ENCODE results near the gene IGF2BP3. TPM values are rescaled to one million over a fixed set of nuclear protein-coding genes. Genes with fewer than 3 reads are reported as not detected.
"Not testable (repeated sequence)": the region's sequence is repeated elsewhere in the genome, so short reads cannot be mapped to it uniquely, and the experiment has no call there.

Gene IGF2BP3
- 120 and 145 TPM in 2 replicates for total RNA-seq (2014; rRNA removed; shearing (Covaris generic))

- DNase-seq (ENCODE audit: low read depth): peak; percentile 99
Measured at GRCh38 chr7:23470330-23471105, at the start of gene IGF2BP3. TSS of gene IGF2BP3 (minus strand) at chr7:23470491. CDS start at chr7:23470110, 381 bp downstream.

- no peak for DNase-seq (ENCODE audit: low read depth)
Measured at GRCh38 chr7:23514755-23515154, 44.5 kb upstream of the IGF2BP3 start.

GRCh38 chr7:23513746-23514145 is 43.5 kb upstream of the IGF2BP3 start:
- not testable (repeated sequence) for DNase-seq (ENCODE audit: low read depth)

- no peak for DNase-seq (ENCODE audit: low read depth)
Measured at GRCh38 chr7:23494009-23494408, 23.7 kb upstream of the IGF2BP3 start.

- DNase-seq (ENCODE audit: low read depth): peak; percentile 20
Measured at GRCh38 chr7:23491502-23491901, 21.2 kb upstream of the IGF2BP3 start.

GRCh38 chr7:23490357-23491135 is 20.3 kb upstream of the IGF2BP3 start:
- DNase-seq (ENCODE audit: low read depth): peak; percentile 53

GRCh38 chr7:23488714-23489113 is 18.4 kb upstream of the IGF2BP3 start:
- not testable (repeated sequence) for DNase-seq (ENCODE audit: low read depth)

- DNase-seq (ENCODE audit: low read depth): no peak
Measured at GRCh38 chr7:23487670-23488069, 17.4 kb upstream of the IGF2BP3 start.

- DNase-seq (ENCODE audit: low read depth): no peak
Measured at GRCh38 chr7:23486002-23486773, 15.9 kb upstream of the IGF2BP3 start.

- no peak for DNase-seq (ENCODE audit: low read depth)
Measured at GRCh38 chr7:23482686-23483085, 12.4 kb upstream of the IGF2BP3 start.

- DNase-seq (ENCODE audit: low read depth): no peak
Measured at GRCh38 chr7:23477962-23478866, 7.9 kb upstream of the IGF2BP3 start.

GRCh38 chr7:23477157-23477499 is 6.8 kb upstream of the IGF2BP3 start:
- DNase-seq (ENCODE audit: low read depth): no peak

- no peak for DNase-seq (ENCODE audit: low read depth)
Measured at GRCh38 chr7:23476286-23477156, 6.2 kb upstream of the IGF2BP3 start.

GRCh38 chr7:23475576-23475839 is 5.2 kb upstream of the IGF2BP3 start:
- no peak for DNase-seq (ENCODE audit: low read depth)

GRCh38 chr7:23474829-23475575 is 4.7 kb upstream of the IGF2BP3 start:
- DNase-seq (ENCODE audit: low read depth): no peak

GRCh38 chr7:23474094-23474828 is 4.0 kb upstream of the IGF2BP3 start:
- peak; percentile 100 for DNase-seq (ENCODE audit: low read depth)

GRCh38 chr7:23473844-23474093 is 3.5 kb upstream of the IGF2BP3 start:
- no peak for DNase-seq (ENCODE audit: low read depth)

- DNase-seq (ENCODE audit: low read depth): peak; percentile 53
Measured at GRCh38 chr7:23472956-23473843, 2.9 kb upstream of the IGF2BP3 start.

Data from RPMI7951 (cell line).